Heart left ventricle (tissue), 16 donors: ENCODE results near the gene PLSCR3. TPM values are rescaled to one million over a fixed set of nuclear protein-coding genes. Genes with fewer than 3 reads are reported as not detected.

Experiments
- ATAC-seq, 4 donors: fragments of 200-7000 bp; cut with Tn5 transposase; one replicate each; pipeline ENCODE4 v1.9.1; 2020 to 2022; ENCODE audit warnings: moderate library complexity in 4 of 4, mild to moderate bottlenecking in 3 of 4, moderate number of reproducible peaks in 1 of 4
- DNase-seq, 5 donors: peaks; one replicate each; pipeline ENCODE4 v3.0.0-alpha.2; 2020
- H3K27ac ChIP-seq, 12 donors: fragments of 200-600 bp; sonication (generic) in 4 of 12; one replicate each; pipeline versions ENCODE4 v1.5.0 to v1.8.0; 2016 to 2022; ENCODE audit warnings: mild to moderate bottlenecking in 2 of 12
- H3K27me3 ChIP-seq, 9 donors: fragments of 200-600 bp; sonication (generic) in 2 of 9; one replicate each; pipeline versions ENCODE4 v1.5.1 to v1.8.0; 2016 to 2022; ENCODE audit warnings: mild to moderate bottlenecking in 3 of 9
- H3K36me3 ChIP-seq, 9 donors: fragments of 200-600 bp; sonication (generic) in 2 of 9; one replicate each; pipeline versions ENCODE4 v1.5.0 to v1.8.0; 2018 to 2022; ENCODE audit warnings: mild to moderate bottlenecking in 2 of 9
- H3K4me1 ChIP-seq, 12 donors: fragments of 200-600 bp; sonication (generic) in 4 of 12; one replicate each; pipeline versions ENCODE4 v1.5.0 to v1.8.0; 2016 to 2022; ENCODE audit warnings: mild to moderate bottlenecking in 3 of 12
- H3K4me3 ChIP-seq, 12 donors: fragments of 200-600 bp; sonication (generic) in 4 of 12; one replicate each; pipeline versions ENCODE4 v1.5.0 to v1.8.0; 2017 to 2022; ENCODE audit warnings: mild to moderate bottlenecking in 9 of 12, moderate library complexity in 4 of 12
- H3K9me3 ChIP-seq, 12 donors: fragments of 200-600 bp; sonication (generic) in 4 of 12; one replicate each; pipeline versions ENCODE4 v1.5.0 to v1.8.0; 2016 to 2022; ENCODE audit warnings: mild to moderate bottlenecking in 1 of 12
- POLR2A ChIP-seq, 2 donors: fragments of 450-650 bp; IDR thresholded peaks; one replicate each; pipeline ENCODE4 v1.6.1; 2017; ENCODE audit warnings: antibody characterized with exemption in 2 of 2, mild to moderate bottlenecking in 2 of 2, moderate library complexity in 2 of 2
- WGBS, 4 donors: extraction: QIAGEN DNeasy Blood & Tissue Kit in 2 of 4; methylation state at CpG; one replicate each; pipeline versions ENCODE4 v1.1.5 to v1.1.7; 2013 to 2018; 5-methylcytosine and 5-hydroxymethylcytosine counted together
- intact Hi-C, 10 donors: fragments of 100-400 bp; cut with DNase I; formaldehyde crosslinking; loops; one replicate each; pipeline versions ENCODE4 v1.11.1 to v1.14.2; 2022
- polyA plus RNA-seq, 2 donors: library from polyadenylated mRNA; stranded (reverse); fragments of 200-250 nt; gene quantifications; one replicate each; pipeline ENCODE4 v1.2.3, GENCODE V29; 2013
- total RNA-seq, 9 donors: library from RNA; depleted of rRNA in 2 of 9; stranded (reverse); fragments of >200 nt in 2 of 9; fragmentation: NEBNext Ultra II Directional in 3 of 9; extraction: Animal tissue kit (Norgen Biotek cat#: 25700) in 3 of 9; gene quantifications; one replicate each; pipeline versions ENCODE4 v1.1.0 to v1.2.4, GENCODE V29; 2016 to 2023
- TF ChIP-seq, protein P1 (sequence below), 12 donors: fragments of 200-600 bp; sonication (generic) in 4 of 12; IDR thresholded peaks; one replicate each; pipeline versions ENCODE4 v1.5.0 to v1.8.0; 2018 to 2022; ENCODE audit warnings: antibody characterized with exemption in 12 of 12, mild to moderate bottlenecking in 5 of 12
- donor health status: ischemic (EF 13 %, LVEDD 7.1; RV severe dilation, severe dysfunction).
- donor health status: healthy with polysubstance abuse.
- donor health status: DM: no; HTN: yes; CAD: no.
- donor health status: DM: no; HTN: no; CAD: no.
- donor health status: ischemic (EF 25% LVEDD 6.9; RV normal size, moderate dysfunction).
- donor health status: ischemic (EF 25% LVEDD 5.7; RV mildly dilated, moderate dysfunction).
- donor health status: healthy.
- donor health status: DM: yes; HTN: yes; CAD: no.
- donor health status: ischemic (EF 35%, LVEDD 5.7; RV mildly dilated, moderate dysfunction).
- donor health status: nonischemic (EF 11% LVEDD 7.7; RV severe dilation, severe dysfunction).
- donor health status: DM: yes; HTN: yes; CAD: no.
- donor health status: PGD.
- donor health status: ischemic (EF 29% LVEDD 5.4; RV normal size, mild dysfunction).
- donor health status: nonischemic (EF 23%, LVEDD 6.1; RV moderate dilation, normal function).

The PLSCR3 gene
- total and polyA plus RNA-seq, 11 donors, result 14.3 to 29.5 (median 16.9) TPM

DNA sequence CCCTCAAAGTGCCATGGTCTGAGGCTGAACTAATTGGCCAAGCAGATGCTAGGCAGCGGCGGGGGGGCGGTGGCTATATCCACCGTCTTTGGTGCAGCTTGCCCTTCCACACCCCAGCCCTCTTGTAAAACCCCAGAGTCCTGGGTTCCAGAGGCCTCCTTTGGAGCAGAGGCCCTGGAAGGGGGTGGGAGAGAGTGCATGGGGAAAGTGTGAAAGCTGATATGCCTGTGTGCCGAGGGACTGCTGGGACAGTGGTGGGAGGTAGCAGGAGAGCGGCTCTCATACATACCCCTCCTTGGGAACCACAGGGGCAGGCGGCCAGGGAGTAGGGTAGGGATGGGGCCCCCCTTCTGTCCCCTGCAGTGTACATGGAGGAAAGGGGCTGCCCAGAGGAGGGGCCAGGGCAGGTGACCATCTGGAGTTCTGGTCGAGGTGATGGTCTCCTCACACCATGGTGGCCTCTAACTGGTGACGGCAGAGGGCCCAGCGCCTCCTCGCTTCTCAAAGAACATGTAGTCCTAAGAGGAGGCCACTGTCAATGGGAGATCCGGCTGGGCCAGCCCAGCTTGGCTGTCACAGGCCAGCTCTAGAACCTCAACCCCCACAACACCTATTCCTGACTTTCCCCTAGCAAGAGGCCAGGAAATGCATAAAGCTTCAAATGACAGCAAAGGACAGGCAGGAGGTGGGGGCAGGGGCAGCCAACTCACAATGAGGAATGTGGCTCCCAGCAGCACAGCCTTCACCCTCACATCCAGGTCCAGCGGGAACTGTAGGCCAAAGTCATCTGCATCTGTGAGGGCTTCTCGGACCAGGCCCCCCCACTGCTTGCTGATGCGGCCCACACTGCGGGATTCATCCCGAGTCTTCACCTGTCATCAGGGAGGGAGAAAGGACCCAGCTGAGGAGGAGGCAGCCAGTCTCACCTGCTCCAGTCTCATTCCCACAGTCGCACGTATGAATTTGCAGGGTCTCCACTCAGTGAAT lies 4.1 kb downstream of the PLSCR3 start:
- no peak overlapping the region for H3K4me3 ChIP-seq
- 86 to 91% (median 89%) methylated on average over 19 of the region's 19 CpGs for WGBS, 4 donors
- DNase-seq, result no peak
- no peak for ATAC-seq
- H3K4me1 ChIP-seq, result peaks cover 0 to 24% (median 14%) of the 10 kb centered on the region in 12 donors
- H3K27ac ChIP-seq, result no peak overlapping the region
- no peaks in the 10 kb centered on the region for H3K9me3 ChIP-seq
- peaks cover 0 to 52% (median 32%) of the 10 kb centered on the region in 9 donors for H3K36me3 ChIP-seq
- no peaks in the 10 kb centered on the region for H3K27me3 ChIP-seq
- TF ChIP-seq, protein P1, sequence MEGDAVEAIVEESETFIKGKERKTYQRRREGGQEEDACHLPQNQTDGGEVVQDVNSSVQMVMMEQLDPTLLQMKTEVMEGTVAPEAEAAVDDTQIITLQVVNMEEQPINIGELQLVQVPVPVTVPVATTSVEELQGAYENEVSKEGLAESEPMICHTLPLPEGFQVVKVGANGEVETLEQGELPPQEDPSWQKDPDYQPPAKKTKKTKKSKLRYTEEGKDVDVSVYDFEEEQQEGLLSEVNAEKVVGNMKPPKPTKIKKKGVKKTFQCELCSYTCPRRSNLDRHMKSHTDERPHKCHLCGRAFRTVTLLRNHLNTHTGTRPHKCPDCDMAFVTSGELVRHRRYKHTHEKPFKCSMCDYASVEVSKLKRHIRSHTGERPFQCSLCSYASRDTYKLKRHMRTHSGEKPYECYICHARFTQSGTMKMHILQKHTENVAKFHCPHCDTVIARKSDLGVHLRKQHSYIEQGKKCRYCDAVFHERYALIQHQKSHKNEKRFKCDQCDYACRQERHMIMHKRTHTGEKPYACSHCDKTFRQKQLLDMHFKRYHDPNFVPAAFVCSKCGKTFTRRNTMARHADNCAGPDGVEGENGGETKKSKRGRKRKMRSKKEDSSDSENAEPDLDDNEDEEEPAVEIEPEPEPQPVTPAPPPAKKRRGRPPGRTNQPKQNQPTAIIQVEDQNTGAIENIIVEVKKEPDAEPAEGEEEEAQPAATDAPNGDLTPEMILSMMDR (IDR thresholded peaks at IDR 0.05), result no peak
- TF ChIP-seq POLR2A (IDR thresholded peaks at IDR 0.05), result no peak
- intact Hi-C loops, result loop anchor here in 4 of 10 donors (5.0 kb wide), 1 partner anchor 33 kb away; the partner anchor contains the start of gene TMEM95 (in 4 of the 4)

DNA sequence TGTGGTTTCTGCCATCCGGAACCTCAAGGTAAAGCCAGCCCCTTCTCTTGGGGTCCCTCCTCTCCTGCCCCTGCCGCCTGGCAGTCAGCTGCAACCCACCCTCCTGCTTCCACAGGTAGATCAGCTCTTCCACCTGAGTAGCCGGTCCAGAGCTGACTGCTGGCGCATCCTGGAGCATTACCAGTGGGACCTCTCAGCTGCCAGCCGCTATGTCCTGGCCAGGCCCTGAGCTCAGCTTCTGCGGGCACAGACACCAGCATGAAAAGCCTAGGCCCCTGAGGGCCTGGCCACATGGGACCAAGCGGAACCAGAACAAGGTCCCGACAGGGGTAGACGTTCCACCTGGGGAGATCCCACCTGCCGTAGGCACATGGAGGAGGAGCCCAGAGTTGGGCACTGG lies 5.5 kb downstream of the PLSCR3 start:
- ATAC-seq (no peak), DNase-seq (no peak)
- intact Hi-C loops, result no loop called here
- Histone ChIP-seq H3K27ac (no peak overlapping the region), H3K36me3 (peaks cover 0 to 52% (median 32%) of the 10 kb centered on the region in 9 donors), H3K4me1 (peaks cover 0 to 29% (median 15%) of the 10 kb centered on the region in 12 donors), H3K27me3 (peaks cover 0 to 9% (median 0%) of the 10 kb centered on the region in 9 donors), H3K9me3 (no peaks in the 10 kb centered on the region), H3K4me3 (no peak overlapping the region)
- no peak for TF ChIP-seq POLR2A (IDR thresholded peaks at IDR 0.05)
- TF ChIP-seq, protein P1 (IDR thresholded peaks at IDR 0.05), result no peak
- 96 to 99% (median 97%) methylated on average over 6 to 10 of the region's 10 CpGs for WGBS, 4 donors

DNA sequence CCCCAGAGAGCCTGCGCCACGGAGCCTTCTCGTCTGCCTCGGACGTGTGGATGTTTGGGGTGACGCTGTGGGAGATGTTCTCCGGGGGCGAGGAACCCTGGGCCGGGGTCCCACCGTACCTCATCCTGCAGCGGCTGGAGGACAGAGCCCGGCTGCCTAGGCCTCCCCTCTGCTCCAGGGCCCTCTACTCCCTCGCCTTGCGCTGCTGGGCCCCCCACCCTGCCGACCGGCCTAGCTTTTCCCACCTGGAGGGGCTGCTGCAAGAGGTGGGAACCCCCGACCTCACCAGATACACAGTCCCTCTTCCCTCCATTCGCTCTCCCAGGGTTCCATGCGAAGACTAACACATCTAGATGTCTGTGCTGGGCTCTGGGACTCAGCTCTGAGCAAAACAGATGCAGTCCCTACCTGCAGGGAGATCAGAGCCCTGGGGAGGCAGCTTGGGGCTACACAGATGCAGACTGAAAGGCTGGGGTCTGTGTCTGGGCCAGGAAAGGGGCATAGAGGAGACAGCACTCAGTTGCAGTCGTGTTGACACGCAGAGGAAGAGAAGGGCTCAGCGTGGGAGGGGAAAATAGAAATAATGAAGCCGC lies 9.7 kb downstream of the PLSCR3 start:
- Histone ChIP-seq H3K9me3 (no peaks in the 10 kb centered on the region), H3K27me3 (peaks cover 0 to 40% (median 6%) of the 10 kb centered on the region in 9 donors), H3K4me3 (peak overlapping the region in 11 of 12 donors; percentile 21 to 60 (median 49)), H3K27ac (peak overlapping the region in 2 of 12 donors; percentile 0 to 43), H3K4me1 (peaks cover 0 to 36% (median 22%) of the 10 kb centered on the region in 12 donors), H3K36me3 (peaks cover 0 to 23% (median 12%) of the 10 kb centered on the region in 9 donors)
- no peak for DNase-seq
- no peak for TF ChIP-seq POLR2A (IDR thresholded peaks at IDR 0.05)
- TF ChIP-seq, protein P1 (IDR thresholded peaks at IDR 0.05), result no peak
- WGBS, 4 donors, result 49 to 61% (median 56%) methylated on average over 22 to 23 of the region's 23 CpGs
- no peak for ATAC-seq
- intact Hi-C loops, result no loop called here
